Skeletal muscle satellite cell (primary cell): ENCODE measurements around the gene RPUSD2. TPM values are rescaled to one million over a fixed set of nuclear protein-coding genes. Genes with fewer than 3 reads are reported as not detected.

Source experiments
- H3K27me3 ChIP-seq: 2 replicates; pipeline ENCODE4 v1.7.0; 2013; ENCODE audit warnings: low read length; ENCODE audit not compliant: control insufficient read depth, insufficient read depth
- H3K36me3 ChIP-seq: 2 replicates; pipeline ENCODE4 v1.7.0; 2013; ENCODE audit warnings: mild to moderate bottlenecking, control low read depth, low read length; ENCODE audit not compliant: insufficient read depth
- H3K4me1 ChIP-seq: 2 replicates; pipeline ENCODE4 v1.7.0; 2013; ENCODE audit warnings: low read length; ENCODE audit not compliant: control insufficient read depth, insufficient read depth
- H3K4me2 ChIP-seq: 2 replicates; pipeline ENCODE4 v1.7.0; 2013; ENCODE audit warnings: mild to moderate bottlenecking, low read length
- H3K4me3 ChIP-seq: 2 replicates; pipeline ENCODE4 v1.7.0; 2013; ENCODE audit warnings: low read length
- H3K9ac ChIP-seq: 2 replicates; pipeline ENCODE4 v1.7.0; 2013; ENCODE audit warnings: mild to moderate bottlenecking, low read depth, low read length, moderate library complexity
- H3K9me3 ChIP-seq: replicated peaks from 2 replicates; pipeline ENCODE4 v1.7.0; 2013; ENCODE audit warnings: mild to moderate bottlenecking, control low read depth, low read length
- total RNA-seq: library from RNA; depleted of rRNA; stranded (reverse); fragments of >200 nt; gene quantifications from 2 replicates; pipeline ENCODE4 v1.2.3, GENCODE V29; 2012; rRNA removed

RPUSD2 gene, protein sequence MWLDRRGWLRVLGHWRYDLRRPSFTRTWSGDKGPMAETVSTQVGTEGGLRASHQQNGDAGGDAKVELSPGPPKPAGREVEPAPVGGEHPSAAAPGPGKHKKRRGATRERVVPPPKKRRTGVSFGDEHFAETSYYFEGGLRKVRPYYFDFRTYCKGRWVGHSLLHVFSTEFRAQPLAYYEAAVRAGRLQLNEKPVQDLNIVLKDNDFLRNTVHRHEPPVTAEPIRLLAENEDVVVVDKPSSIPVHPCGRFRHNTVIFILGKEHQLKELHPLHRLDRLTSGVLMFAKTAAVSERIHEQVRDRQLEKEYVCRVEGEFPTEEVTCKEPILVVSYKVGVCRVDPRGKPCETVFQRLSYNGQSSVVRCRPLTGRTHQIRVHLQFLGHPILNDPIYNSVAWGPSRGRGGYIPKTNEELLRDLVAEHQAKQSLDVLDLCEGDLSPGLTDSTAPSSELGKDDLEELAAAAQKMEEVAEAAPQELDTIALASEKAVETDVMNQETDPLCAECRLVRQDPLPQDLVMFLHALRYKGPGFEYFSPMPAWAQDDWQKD
- total RNA-seq = 13.7 and 15.1 TPM in 2 replicates

DNA sequence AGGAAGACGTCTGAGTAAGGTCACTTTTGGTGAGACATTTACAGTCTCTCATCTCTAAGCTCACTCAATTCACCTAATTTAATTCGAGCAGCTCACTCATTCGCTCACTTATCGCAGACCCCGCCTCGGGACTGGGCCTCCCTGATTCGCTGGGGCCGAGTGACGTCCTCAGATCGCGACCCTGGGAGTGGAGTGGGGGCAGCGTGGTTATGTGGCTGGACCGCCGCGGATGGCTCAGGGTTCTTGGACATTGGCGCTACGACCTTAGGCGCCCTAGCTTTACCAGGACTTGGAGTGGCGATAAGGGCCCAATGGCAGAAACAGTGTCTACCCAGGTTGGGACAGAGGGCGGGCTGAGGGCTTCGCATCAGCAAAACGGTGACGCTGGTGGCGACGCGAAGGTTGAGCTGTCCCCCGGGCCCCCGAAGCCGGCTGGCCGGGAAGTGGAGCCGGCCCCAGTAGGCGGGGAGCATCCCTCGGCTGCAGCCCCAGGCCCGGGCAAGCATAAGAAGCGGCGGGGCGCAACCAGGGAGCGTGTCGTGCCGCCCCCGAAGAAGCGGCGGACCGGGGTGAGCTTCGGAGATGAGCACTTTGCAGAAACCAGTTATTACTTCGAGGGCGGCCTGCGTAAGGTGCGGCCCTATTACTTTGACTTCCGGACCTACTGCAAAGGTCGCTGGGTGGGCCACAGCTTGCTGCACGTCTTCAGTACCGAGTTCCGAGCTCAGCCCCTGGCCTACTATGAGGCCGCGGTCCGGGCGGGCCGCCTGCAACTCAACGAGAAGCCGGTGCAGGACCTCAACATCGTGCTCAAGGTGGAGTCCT lies at the start of gene RPUSD2:
Gene RPUSD2, plus strand, starts transcription at position 171 of the 825 bp plus-strand sequence. Its CDS starts 39 bp downstream, at position 210.
- Histone ChIP-seq H3K4me3 (peak within 1 kb of the TSS; percentile 96), H3K9ac (peak within 1 kb of the TSS; percentile 89), H3K4me2 (peak within 1 kb of the TSS; percentile 90), H3K9me3 (no peaks in the 10 kb centered on the region), H3K36me3 (peaks cover 18% of the 10 kb centered on the region), H3K4me1 (peaks cover 12% of the 10 kb centered on the region), H3K27me3 (no peaks in the 10 kb centered on the region)

DNA sequence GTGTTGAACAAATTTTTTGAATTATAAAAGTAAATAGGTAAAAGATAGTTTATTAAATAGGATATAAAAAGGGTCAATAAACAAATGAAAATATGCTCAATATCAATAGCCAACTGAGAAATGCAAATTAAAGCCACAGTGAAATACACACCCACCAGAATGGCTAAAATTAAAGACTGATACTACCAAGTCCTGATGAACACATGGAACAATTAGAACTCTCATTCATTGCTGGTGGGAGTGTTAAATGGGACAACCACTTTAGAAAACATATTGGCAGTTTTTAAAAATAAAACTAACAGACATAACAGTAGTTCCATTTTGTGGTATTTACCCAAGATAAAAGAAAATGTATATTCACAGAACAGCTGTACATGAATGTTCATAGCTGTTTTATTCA lies 45.5 kb upstream of the RPUSD2 start:
- Histone ChIP-seq H3K9me3 (no peaks in the 10 kb centered on the region), H3K9ac (no peak overlapping the region)

DNA sequence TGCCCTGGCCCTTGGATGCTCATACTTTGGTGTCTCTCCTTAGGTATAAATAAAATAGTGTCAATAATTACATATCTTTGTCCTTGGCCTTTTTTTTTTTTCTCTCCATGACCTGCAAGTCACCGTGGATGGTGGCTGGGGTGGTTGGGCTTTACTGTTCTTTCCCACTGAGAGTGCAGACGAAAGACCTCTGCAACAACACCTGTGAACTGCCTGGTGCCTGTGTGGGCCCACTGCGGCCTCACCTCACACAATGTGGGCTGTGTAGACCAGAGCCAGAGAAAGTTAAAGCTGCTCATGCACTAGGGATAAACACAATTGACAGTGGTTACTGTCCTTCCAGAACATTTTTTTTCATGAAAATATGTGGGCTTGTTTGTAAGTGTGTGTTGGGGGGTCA lies 43.2 kb upstream of the RPUSD2 start:
- no peaks in the 10 kb centered on the region for H3K36me3 ChIP-seq
- H3K4me1 ChIP-seq = no peaks in the 10 kb centered on the region
- H3K9me3 ChIP-seq = no peaks in the 10 kb centered on the region
- no peak overlapping the region for H3K9ac ChIP-seq
- peaks cover 3% of the 10 kb centered on the region for H3K27me3 ChIP-seq
- no peak overlapping the region for H3K4me2 ChIP-seq
- H3K4me3 ChIP-seq = no peak overlapping the region

More for the DNA sequence above, 45.5 kb upstream of the RPUSD2 start:
- H3K36me3 ChIP-seq = no peaks in the 10 kb centered on the region
- peaks cover 3% of the 10 kb centered on the region for H3K27me3 ChIP-seq
- H3K4me2 ChIP-seq = no peak overlapping the region
- peaks cover 4% of the 10 kb centered on the region for H3K4me1 ChIP-seq
- no peak overlapping the region for H3K4me3 ChIP-seq

DNA sequence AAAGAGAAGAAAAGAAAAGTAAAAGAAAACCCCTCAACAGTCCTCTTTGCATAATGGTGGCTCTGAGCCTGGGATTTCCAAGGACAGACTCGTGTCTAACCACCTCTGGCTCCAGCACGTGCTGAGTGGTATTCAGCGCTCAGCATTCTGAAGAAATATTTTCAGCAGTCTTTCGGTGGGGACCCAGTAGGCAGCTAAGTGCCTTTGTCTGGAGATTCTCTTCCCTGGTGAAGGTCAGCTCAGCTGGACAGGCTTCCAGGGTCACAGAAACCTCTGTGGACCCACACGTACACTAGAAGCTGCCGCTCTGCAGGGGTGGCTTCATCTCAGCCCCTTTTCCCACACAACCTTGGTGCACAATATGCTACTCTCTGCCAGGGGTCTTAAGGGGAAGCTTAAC lies 40.3 kb upstream of the RPUSD2 start:
- Histone ChIP-seq H3K9me3 (no peaks in the 10 kb centered on the region), H3K4me2 (no peak overlapping the region), H3K9ac (no peak overlapping the region), H3K27me3 (no peaks in the 10 kb centered on the region), H3K4me1 (no peaks in the 10 kb centered on the region), H3K4me3 (no peak overlapping the region), H3K36me3 (no peaks in the 10 kb centered on the region)

DNA sequence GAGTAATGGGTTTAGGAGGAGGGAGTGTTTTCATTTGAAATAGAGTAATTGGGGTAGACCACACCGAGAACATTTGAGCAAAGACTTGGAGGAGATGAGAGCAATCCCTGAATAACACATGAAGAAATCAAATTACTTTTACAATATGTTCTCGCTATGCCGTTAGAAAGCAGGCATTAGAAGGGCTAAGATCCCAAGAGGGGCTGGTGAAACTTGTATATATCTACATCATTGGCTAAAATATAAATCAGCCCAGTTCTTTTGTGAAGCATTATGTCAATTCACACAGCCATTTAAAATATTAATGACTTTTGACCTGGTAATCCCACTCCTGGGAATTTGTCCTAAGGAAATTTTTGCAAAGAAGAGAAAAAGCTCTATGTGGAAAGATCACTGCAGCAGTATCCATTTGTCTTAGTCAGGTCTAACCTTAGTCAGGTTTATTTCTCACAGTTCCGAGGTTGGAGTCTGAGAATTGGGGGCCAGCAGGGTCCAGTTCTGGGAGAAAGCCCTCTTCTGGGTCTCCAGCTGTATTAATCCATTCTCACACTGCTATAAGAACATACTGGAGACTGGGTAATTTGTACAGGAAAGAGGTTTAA lies 35.2 kb upstream of the RPUSD2 start:
- Histone ChIP-seq H3K4me1 (peaks cover 4% of the 10 kb centered on the region), H3K27me3 (no peaks in the 10 kb centered on the region), H3K9me3 (no peaks in the 10 kb centered on the region), H3K9ac (no peak overlapping the region), H3K4me2 (no peak overlapping the region), H3K4me3 (no peak overlapping the region), H3K36me3 (no peaks in the 10 kb centered on the region)

DNA sequence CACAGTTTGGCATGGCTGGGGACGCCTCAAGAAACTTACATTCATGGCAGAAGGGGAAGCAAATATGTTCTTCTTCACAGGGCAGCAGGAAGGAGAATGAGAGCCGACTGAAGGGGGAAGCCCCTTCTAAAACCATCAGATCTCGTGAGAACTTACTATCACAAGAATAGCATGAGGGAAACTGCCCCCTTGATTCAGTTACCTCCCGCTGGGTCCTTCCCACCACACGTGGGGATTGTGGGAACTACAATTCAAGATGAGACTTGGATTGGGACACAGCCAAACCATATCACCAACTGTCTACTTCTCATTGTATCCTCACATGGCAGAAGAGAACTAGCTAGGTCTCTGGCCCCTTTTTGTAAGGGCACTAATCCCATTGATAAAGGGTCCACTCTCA lies 34.7 kb upstream of the RPUSD2 start:
- H3K9me3 ChIP-seq = no peaks in the 10 kb centered on the region

DNA sequence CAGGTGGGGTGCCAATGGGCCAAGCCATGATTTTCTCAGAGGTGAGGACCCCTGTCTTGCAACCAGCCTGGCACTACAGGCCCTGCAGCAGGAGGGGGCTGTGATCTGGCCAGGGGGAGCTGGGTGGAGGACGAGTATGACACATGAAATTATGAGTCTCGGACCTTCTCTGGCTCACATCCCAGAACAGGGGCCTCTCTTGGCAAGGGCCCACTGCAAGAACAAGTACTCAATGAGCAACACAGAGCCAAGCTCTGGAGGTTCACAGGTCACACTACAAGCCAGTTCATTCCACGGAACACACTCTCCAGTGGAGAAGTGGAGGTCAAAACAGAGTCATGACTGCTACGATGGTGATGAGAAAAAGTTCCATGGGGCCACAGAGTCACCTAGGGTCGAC lies 32.6 kb upstream of the RPUSD2 start:
- Histone ChIP-seq H3K36me3 (no peaks in the 10 kb centered on the region), H3K4me1 (peaks cover 4% of the 10 kb centered on the region), H3K27me3 (no peaks in the 10 kb centered on the region), H3K4me2 (no peak overlapping the region), H3K4me3 (no peak overlapping the region), H3K9me3 (no peaks in the 10 kb centered on the region), H3K9ac (no peak overlapping the region)

More for the DNA sequence above, 34.7 kb upstream of the RPUSD2 start:
- H3K4me2 ChIP-seq = no peak overlapping the region
- H3K36me3 ChIP-seq = no peaks in the 10 kb centered on the region
- H3K4me3 ChIP-seq = no peak overlapping the region
- H3K9ac ChIP-seq = no peak overlapping the region
- peaks cover 4% of the 10 kb centered on the region for H3K4me1 ChIP-seq
- no peaks in the 10 kb centered on the region for H3K27me3 ChIP-seq

DNA sequence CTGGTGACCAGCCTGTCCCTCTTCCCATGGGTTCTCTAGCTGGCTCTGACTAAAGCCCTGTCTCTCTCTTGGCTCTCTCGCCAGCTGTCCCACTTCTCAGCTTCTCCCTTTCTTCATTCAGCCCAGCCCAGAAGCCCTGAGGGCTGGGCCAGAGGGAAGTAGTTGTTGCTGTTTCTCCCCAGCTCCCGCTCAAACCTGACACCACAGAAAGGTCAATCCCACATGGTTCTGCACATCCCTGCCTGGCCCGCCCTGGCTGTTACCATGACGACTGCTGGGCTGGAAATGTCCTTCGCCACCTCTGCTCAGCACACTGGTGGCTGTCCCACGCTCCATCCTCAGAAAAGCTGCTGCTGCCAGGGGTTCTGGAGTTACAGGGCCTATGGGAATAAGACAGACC lies 30.1 kb upstream of the RPUSD2 start:
- H3K27me3 ChIP-seq = no peaks in the 10 kb centered on the region
- no peak overlapping the region for H3K4me3 ChIP-seq
- H3K36me3 ChIP-seq = no peaks in the 10 kb centered on the region
- no peaks in the 10 kb centered on the region for H3K9me3 ChIP-seq
- no peak overlapping the region for H3K4me2 ChIP-seq
- H3K4me1 ChIP-seq = peaks cover 4% of the 10 kb centered on the region
- no peak overlapping the region for H3K9ac ChIP-seq

DNA sequence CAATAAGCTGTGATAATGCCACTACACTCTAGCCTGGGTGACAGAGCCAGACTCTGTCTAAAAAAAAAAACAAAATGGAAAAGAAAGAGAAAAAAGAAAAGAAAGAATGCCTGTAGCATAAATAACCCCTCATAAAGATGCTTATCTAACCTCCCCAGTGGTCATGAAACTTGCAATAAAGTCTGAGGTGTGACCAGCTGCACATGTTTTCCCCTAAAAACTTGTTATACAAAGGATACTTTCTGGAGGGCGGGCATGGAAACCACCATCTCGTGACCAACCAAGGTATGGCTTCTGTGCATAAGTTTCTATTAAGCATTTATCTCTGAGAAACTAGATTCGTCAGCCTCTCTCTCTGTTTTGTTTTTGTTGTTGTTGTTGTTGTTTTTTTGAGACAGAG lies 26.0 kb upstream of the RPUSD2 start:
- Histone ChIP-seq H3K27me3 (no peaks in the 10 kb centered on the region), H3K4me1 (no peaks in the 10 kb centered on the region), H3K4me3 (no peak overlapping the region), H3K36me3 (no peaks in the 10 kb centered on the region), H3K9ac (no peak overlapping the region), H3K4me2 (no peak overlapping the region), H3K9me3 (no peaks in the 10 kb centered on the region)

DNA sequence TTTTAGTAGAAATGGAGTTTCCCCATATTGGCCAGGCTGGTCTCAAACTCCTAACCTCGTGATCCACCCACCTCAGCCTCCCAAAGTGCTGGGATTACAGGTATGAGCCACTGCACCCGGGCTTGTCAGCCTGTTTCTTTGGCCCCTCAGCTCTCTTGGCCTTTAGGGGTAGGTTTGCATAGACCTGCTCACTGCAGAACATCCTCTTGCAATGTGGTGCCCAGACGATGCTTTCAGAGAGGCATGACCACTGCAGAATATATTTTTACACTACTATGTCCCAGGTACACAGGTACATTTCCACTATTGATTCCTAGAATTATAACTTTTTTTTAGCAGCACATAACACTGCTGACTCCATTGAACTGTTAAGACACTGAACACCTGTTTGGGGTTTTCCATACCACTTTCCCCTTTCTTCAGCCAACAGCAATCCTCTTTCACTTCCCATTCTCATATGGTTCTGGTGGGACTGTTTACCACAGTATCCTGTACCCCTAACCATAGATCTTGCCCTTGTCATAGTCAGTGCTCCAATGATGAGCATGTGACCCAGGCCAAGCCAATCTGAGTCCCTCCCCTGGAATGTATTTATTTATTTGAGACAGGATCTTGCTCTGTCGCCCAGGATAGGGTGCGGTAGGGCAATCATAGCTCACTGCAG lies 25.3 kb upstream of the RPUSD2 start:
- Histone ChIP-seq H3K9ac (no peak overlapping the region), H3K4me2 (no peak overlapping the region), H3K9me3 (no peaks in the 10 kb centered on the region), H3K4me1 (no peaks in the 10 kb centered on the region), H3K36me3 (no peaks in the 10 kb centered on the region), H3K27me3 (no peaks in the 10 kb centered on the region), H3K4me3 (no peak overlapping the region)

DNA sequence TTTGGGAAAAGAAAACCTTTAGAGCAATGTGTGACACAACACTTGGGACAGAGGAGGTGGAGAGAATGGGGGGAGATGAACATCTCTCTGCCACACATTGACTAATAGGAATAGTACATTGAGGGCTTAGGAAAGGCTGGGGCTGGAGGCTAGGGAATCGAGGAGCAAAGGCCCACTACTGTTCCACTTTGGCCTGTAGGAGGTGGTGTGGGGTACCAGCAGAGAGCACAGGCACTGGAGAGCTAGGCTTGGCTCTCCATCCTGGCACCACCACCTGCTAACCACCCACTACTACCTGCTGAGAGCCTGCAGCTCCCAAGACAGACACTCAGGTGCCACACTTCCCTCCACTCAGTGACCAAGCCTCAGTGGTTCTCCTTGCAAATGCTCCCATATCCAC lies 23.6 kb upstream of the RPUSD2 start:
- no peaks in the 10 kb centered on the region for H3K4me1 ChIP-seq
- H3K9ac ChIP-seq = no peak overlapping the region
- no peaks in the 10 kb centered on the region for H3K9me3 ChIP-seq
- H3K4me3 ChIP-seq = no peak overlapping the region
- H3K4me2 ChIP-seq = no peak overlapping the region
- H3K27me3 ChIP-seq = no peaks in the 10 kb centered on the region
- H3K36me3 ChIP-seq = no peaks in the 10 kb centered on the region
